ENCODE results near the gene RNF148.

The RNF148 gene, protein sequence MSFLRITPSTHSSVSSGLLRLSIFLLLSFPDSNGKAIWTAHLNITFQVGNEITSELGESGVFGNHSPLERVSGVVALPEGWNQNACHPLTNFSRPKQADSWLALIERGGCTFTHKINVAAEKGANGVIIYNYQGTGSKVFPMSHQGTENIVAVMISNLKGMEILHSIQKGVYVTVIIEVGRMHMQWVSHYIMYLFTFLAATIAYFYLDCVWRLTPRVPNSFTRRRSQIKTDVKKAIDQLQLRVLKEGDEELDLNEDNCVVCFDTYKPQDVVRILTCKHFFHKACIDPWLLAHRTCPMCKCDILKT

DNA sequence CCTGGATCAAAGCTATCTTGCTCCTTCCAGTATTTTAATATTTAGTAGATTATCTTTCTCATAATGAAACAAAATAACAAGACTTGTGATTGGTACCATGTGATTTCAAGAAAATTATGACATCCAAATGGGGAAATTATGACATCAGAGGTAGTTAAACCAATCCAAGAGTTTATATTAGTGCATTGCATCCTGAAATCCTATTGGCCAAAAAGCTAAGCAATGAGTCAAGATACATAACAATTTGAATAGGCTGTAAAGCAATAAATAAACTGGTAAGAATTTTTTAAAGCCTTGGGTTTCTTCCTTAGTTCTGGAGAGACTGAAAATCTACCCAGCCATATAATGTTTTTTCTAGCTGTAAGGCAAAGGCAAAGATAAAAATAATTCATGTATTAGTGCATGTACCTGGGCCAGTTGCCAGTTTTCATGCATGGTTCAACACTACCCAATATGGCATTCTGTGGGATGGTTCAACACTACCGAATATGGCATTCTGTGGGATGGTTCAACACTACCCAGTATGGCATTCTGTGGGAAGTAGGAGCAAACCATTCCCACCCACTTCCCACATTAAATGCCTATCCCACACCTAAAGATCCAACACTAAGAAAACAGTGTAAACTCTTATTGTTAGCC lies at the start of gene RNF148:
RNF148 (minus strand) TSS at position 51 of the 639 bp plus-strand sequence. CDS start 172 bp downstream, outside the sequence.
- no CpG with 5 or more reads among the region's 1 CpG for WGBS (ENCODE audit: insufficient coverage, insufficient read length)
- no peaks in the 10 kb centered on the region for H3K4me1 ChIP-seq (ENCODE audit: control insufficient read depth, insufficient read depth, low read length)
- H3K27ac ChIP-seq (ENCODE audit: low read length), result no peak within 1 kb of the TSS
- no peak for DNase-seq (ENCODE audit: low read depth, low spot score)
- no peaks in the 10 kb centered on the region for H3K36me3 ChIP-seq (ENCODE audit: control insufficient read depth, insufficient read depth, low read length)
- no peaks in the 10 kb centered on the region for H3K9me3 ChIP-seq (ENCODE audit: control insufficient read depth, insufficient read depth, low read length)
- no peaks in the 10 kb centered on the region for H3K27me3 ChIP-seq (ENCODE audit: control insufficient read depth, insufficient read depth, low read length)
- no peak within 1 kb of the TSS for H3K4me3 ChIP-seq (ENCODE audit: low read length)

DNA sequence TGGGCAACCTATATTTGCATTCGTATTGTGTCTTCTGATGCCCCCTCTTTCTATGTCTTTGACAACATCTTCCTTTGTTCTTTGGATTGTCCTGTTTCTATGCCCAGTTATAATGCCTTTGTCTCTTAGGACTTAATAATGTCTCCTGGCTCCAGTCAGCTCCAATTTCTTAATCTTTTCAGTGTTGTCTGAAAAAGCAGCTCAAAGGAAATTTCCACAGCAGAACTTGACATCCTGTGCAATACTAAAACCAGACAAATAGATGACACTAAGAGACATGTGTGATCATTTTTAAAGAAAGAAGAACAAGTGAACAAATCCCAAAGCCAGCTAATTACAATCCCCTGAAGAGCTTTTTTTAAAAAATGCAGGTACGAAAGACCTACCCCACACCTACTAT lies 47.7 kb upstream of the RNF148 start:
- Histone ChIP-seq H3K9me3 (ENCODE audit: control insufficient read depth, insufficient read depth, low read length) (no peaks in the 10 kb centered on the region), H3K4me1 (ENCODE audit: control insufficient read depth, insufficient read depth, low read length) (peaks cover 6% of the 10 kb centered on the region), H3K27me3 (ENCODE audit: control insufficient read depth, insufficient read depth, low read length) (no peaks in the 10 kb centered on the region), H3K36me3 (ENCODE audit: control insufficient read depth, insufficient read depth, low read length) (no peaks in the 10 kb centered on the region), H3K4me3 (ENCODE audit: low read length) (no peak overlapping the region), H3K27ac (ENCODE audit: low read length) (no peak overlapping the region)
- no peak for DNase-seq (ENCODE audit: low read depth, low spot score)
- no CpG with 5 or more reads among the region's 2 CpGs for WGBS (ENCODE audit: insufficient coverage, insufficient read length)

DNA sequence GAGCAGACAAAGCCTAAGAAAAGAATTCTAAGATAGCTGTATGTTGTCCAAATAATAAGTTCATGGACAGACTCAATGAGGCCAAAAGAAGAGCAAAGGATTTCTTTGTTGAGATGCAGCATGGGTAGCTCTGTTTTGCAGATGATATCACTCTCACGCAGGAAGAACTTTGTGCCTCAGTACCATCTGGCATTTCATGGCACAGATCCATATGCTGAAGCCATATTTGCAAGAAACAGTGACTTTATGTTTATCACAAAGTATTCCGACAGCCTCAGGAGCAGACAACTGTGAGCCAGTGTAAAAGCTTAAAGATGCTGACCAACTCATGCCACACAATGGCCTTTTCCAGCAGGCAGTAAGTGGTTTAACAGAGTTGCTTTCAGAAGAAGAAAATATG lies 45.5 kb upstream of the RNF148 start:
- Histone ChIP-seq H3K4me1 (ENCODE audit: control insufficient read depth, insufficient read depth, low read length) (peaks cover 7% of the 10 kb centered on the region; the same call in 1 of the 2 replicates), H3K9me3 (ENCODE audit: control insufficient read depth, insufficient read depth, low read length) (no peaks in the 10 kb centered on the region), H3K27ac (ENCODE audit: low read length) (no peak overlapping the region), H3K36me3 (ENCODE audit: control insufficient read depth, insufficient read depth, low read length) (no peaks in the 10 kb centered on the region), H3K4me3 (ENCODE audit: low read length) (no peak overlapping the region), H3K27me3 (ENCODE audit: control insufficient read depth, insufficient read depth, low read length) (no peaks in the 10 kb centered on the region)
- no CpG with 5 or more reads among the region's 2 CpGs for WGBS (ENCODE audit: insufficient coverage, insufficient read length)
- DNase-seq (ENCODE audit: low read depth, low spot score), result no peak

DNA sequence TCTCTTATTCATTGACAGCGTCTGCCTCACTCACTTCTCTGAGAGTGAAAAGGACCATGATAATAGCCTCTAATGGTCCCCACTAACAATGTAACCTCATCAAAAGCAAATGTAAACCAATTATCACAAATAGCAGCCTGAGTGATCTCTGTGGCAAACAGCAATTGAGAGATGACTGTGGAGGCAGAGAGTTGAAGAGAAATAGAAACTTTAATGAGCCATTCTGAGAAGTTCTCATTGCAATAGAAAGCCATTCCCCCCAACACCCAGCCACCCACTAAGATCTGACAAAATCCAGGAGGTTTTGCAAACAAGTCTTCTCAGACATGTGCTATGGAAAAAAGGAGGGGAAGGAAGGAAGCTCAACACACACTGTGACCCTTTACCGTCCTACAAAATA lies 44.2 kb upstream of the RNF148 start:
- H3K27me3 ChIP-seq (ENCODE audit: control insufficient read depth, insufficient read depth, low read length), result no peaks in the 10 kb centered on the region
- no CpG with 5 or more reads among the region's 2 CpGs for WGBS (ENCODE audit: insufficient coverage, insufficient read length)
- H3K27ac ChIP-seq (ENCODE audit: low read length), result no peak overlapping the region
- H3K36me3 ChIP-seq (ENCODE audit: control insufficient read depth, insufficient read depth, low read length), result no peaks in the 10 kb centered on the region
- H3K4me3 ChIP-seq (ENCODE audit: low read length), result no peak overlapping the region
- peaks cover 7% of the 10 kb centered on the region; the same call in 1 of the 2 replicates for H3K4me1 ChIP-seq (ENCODE audit: control insufficient read depth, insufficient read depth, low read length)
- H3K9me3 ChIP-seq (ENCODE audit: control insufficient read depth, insufficient read depth, low read length), result no peaks in the 10 kb centered on the region
- DNase-seq (ENCODE audit: low read depth, low spot score), result no peak

DNA sequence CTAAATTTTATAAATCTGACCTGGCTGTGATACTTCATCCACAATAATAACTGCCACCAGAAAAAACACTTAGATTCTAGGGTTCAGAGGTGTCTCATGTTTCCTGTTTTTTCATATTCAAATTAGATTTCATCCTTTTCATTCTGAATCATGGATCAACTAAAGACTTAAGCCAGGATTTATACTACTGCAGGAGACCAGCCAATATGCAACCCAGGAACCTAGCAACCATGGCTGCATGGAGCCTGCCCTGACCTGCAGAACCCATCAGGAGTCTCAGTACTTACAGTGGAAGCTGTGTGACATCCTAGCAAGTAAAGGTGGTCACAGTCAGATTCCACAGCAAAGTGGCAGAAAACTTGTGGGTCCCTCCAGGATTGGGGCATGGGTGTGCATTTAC lies 40.5 kb upstream of the RNF148 start:
- H3K27me3 ChIP-seq (ENCODE audit: control insufficient read depth, insufficient read depth, low read length), result no peaks in the 10 kb centered on the region
- DNase-seq (ENCODE audit: low read depth, low spot score), result no peak
- H3K4me1 ChIP-seq (ENCODE audit: control insufficient read depth, insufficient read depth, low read length), result peaks cover 4% of the 10 kb centered on the region; the same call in 1 of the 2 replicates
- H3K36me3 ChIP-seq (ENCODE audit: control insufficient read depth, insufficient read depth, low read length), result no peaks in the 10 kb centered on the region
- H3K9me3 ChIP-seq (ENCODE audit: control insufficient read depth, insufficient read depth, low read length), result no peaks in the 10 kb centered on the region
- no peak overlapping the region for H3K4me3 ChIP-seq (ENCODE audit: low read length)
- no peak overlapping the region for H3K27ac ChIP-seq (ENCODE audit: low read length)

DNA sequence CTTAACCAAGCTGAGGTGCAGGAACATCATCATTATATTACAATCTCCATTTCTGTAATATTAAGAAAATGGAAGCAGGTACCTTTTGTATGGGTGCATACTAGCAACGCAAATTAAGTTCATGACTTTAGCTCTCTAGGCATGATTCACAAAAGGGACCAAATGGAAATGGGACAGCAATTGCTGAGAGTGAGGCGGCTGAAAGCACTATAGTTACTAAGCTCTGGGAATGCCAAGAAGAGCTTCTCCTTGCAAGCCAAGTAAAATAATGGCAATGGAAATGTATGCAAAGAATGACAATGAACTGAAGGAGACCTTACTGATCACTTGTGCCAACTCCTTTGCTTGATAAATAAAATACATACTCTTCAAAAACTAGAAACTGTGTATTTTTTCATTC lies 36.2 kb upstream of the RNF148 start:
- no peak for DNase-seq (ENCODE audit: low read depth, low spot score)
- no peaks in the 10 kb centered on the region for H3K9me3 ChIP-seq (ENCODE audit: control insufficient read depth, insufficient read depth, low read length)
- no CpG with 5 or more reads among the region's 2 CpGs for WGBS (ENCODE audit: insufficient coverage, insufficient read length)
- no peak overlapping the region for H3K27ac ChIP-seq (ENCODE audit: low read length)
- H3K4me3 ChIP-seq (ENCODE audit: low read length), result no peak overlapping the region
- no peaks in the 10 kb centered on the region for H3K27me3 ChIP-seq (ENCODE audit: control insufficient read depth, insufficient read depth, low read length)
- peaks cover 3% of the 10 kb centered on the region; the same call in 1 of the 2 replicates for H3K4me1 ChIP-seq (ENCODE audit: control insufficient read depth, insufficient read depth, low read length)
- H3K36me3 ChIP-seq (ENCODE audit: control insufficient read depth, insufficient read depth, low read length), result no peaks in the 10 kb centered on the region

DNA sequence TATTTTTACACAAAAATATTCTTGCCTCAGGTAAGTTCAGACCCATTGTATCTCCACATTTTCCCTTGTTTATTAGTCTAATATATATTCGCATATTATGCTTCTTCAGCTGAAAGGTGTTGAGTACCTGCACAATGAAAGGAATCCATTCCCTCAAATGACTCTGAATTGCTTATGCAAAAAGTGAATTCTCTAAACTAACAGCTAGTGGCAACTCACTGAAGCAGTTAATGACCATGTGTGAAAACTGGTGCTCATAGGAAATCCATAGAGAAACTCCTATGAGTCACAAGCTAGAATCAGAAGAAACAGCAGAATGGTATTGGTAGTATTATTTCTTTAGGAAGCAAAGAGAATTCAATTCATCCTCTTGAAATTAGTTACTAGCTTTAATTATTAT lies 33.5 kb upstream of the RNF148 start:
- no peaks in the 10 kb centered on the region for H3K36me3 ChIP-seq (ENCODE audit: control insufficient read depth, insufficient read depth, low read length)
- no CpG with 5 or more reads among the region's 1 CpG for WGBS (ENCODE audit: insufficient coverage, insufficient read length)
- H3K4me3 ChIP-seq (ENCODE audit: low read length), result no peak overlapping the region
- DNase-seq (ENCODE audit: low read depth, low spot score), result no peak
- H3K27me3 ChIP-seq (ENCODE audit: control insufficient read depth, insufficient read depth, low read length), result no peaks in the 10 kb centered on the region
- H3K4me1 ChIP-seq (ENCODE audit: control insufficient read depth, insufficient read depth, low read length), result peaks cover 2% of the 10 kb centered on the region; the same call in 1 of the 2 replicates
- no peaks in the 10 kb centered on the region; the same call in 1 of the 2 replicates for H3K9me3 ChIP-seq (ENCODE audit: control insufficient read depth, insufficient read depth, low read length)
- H3K27ac ChIP-seq (ENCODE audit: low read length), result no peak overlapping the region

DNA sequence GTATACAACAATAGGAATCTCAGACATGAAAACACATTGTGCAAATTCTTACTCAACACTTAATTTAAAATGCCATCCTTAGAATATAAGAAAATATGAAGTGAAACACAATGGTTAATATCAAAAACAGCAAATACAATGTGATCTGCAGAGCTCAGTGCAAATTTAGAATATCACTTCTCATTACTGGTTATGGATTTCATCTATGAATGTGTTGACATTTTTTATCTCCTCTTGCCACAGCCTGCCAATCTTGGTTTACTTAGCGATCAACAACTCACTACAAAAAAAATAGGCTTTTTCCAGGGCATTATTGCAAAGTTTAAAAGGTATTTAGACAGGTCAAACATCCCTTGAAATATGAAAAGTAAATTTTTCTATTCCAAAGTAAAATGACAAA lies 25.0 kb upstream of the RNF148 start:
- Histone ChIP-seq H3K27ac (ENCODE audit: low read length) (no peak overlapping the region), H3K4me3 (ENCODE audit: low read length) (no peak overlapping the region), H3K4me1 (ENCODE audit: control insufficient read depth, insufficient read depth, low read length) (no peaks in the 10 kb centered on the region), H3K27me3 (ENCODE audit: control insufficient read depth, insufficient read depth, low read length) (no peaks in the 10 kb centered on the region), H3K36me3 (ENCODE audit: control insufficient read depth, insufficient read depth, low read length) (no peaks in the 10 kb centered on the region), H3K9me3 (ENCODE audit: control insufficient read depth, insufficient read depth, low read length) (no peaks in the 10 kb centered on the region)
- WGBS (ENCODE audit: insufficient coverage, insufficient read length), result no CpG with 5 or more reads among the region's 1 CpG
- no peak for DNase-seq (ENCODE audit: low read depth, low spot score)

DNA sequence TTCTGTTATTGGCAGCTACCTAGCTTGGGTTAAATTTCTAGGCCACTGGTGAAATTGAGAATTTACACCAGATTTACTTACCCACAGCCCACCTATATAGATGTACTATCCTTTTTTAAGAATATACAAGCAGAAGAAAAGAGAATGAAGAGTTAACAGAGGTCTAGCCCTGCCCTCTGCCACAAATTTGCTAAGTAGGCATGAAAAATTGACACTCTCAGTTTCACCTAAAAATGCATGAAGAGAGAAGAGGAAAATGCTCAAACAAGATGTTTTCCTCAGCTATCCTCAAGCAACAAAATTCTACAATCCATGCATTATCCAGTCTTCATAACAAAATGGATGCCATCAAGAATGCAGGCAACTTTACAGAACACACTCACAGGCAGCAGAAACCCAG lies 24.6 kb upstream of the RNF148 start:
- Histone ChIP-seq H3K4me1 (ENCODE audit: control insufficient read depth, insufficient read depth, low read length) (no peaks in the 10 kb centered on the region), H3K27ac (ENCODE audit: low read length) (no peak overlapping the region)
- no peak for DNase-seq (ENCODE audit: low read depth, low spot score)

DNA sequence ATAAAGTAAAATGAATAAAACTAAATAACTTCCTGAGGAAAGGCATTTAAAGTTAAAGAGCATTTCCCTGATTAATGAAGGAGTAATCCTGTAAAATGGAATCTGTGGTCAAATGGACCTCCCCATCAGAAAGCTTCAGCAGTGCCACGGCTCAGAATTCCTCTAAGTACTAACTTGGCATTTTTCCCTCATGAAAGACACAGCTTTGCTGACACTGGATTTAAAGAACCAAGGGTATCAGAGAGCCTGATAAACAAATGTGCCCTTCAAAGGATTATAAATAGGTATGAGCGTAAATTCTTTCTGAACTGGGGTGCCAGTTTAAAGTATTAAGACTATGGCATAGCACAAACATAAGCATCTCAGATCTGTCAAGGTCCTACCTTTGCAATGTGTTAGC lies 24.2 kb upstream of the RNF148 start:
- H3K27me3 ChIP-seq (ENCODE audit: control insufficient read depth, insufficient read depth, low read length), result no peaks in the 10 kb centered on the region
- H3K4me1 ChIP-seq (ENCODE audit: control insufficient read depth, insufficient read depth, low read length), result no peaks in the 10 kb centered on the region
- no peak for DNase-seq (ENCODE audit: low read depth, low spot score)
- WGBS (ENCODE audit: insufficient coverage, insufficient read length), result no CpG with 5 or more reads among the region's 2 CpGs
- no peaks in the 10 kb centered on the region for H3K36me3 ChIP-seq (ENCODE audit: control insufficient read depth, insufficient read depth, low read length)
- no peak overlapping the region for H3K4me3 ChIP-seq (ENCODE audit: low read length)
- H3K9me3 ChIP-seq (ENCODE audit: control insufficient read depth, insufficient read depth, low read length), result no peaks in the 10 kb centered on the region
- no peak overlapping the region for H3K27ac ChIP-seq (ENCODE audit: low read length)

More for the DNA sequence above, 24.6 kb upstream of the RNF148 start:
- no peaks in the 10 kb centered on the region for H3K27me3 ChIP-seq (ENCODE audit: control insufficient read depth, insufficient read depth, low read length)
- H3K36me3 ChIP-seq (ENCODE audit: control insufficient read depth, insufficient read depth, low read length), result no peaks in the 10 kb centered on the region
- H3K9me3 ChIP-seq (ENCODE audit: control insufficient read depth, insufficient read depth, low read length), result no peaks in the 10 kb centered on the region
- no peak overlapping the region for H3K4me3 ChIP-seq (ENCODE audit: low read length)

DNA sequence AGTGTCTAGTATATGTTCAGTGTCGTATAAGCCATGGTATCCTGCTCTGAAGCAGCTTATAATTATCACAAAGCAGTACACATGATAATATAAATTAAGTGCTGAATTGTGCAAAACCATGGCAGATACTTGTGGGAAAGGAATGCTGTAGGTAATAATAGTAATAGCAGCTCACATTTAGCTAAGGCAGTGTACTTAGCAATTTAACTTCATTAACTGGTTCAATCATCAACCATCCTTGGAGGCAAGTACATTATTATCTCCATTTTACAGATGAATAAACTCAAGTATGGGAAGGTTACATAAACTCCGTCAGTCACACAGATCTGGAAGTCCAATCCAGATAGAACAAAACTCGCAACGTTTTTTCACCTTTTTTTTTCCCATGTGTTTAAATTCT lies 21.6 kb upstream of the RNF148 start:
- Histone ChIP-seq H3K4me1 (ENCODE audit: control insufficient read depth, insufficient read depth, low read length) (no peaks in the 10 kb centered on the region; the same call in 1 of the 2 replicates), H3K9me3 (ENCODE audit: control insufficient read depth, insufficient read depth, low read length) (no peaks in the 10 kb centered on the region), H3K36me3 (ENCODE audit: control insufficient read depth, insufficient read depth, low read length) (no peaks in the 10 kb centered on the region), H3K27ac (ENCODE audit: low read length) (no peak overlapping the region), H3K27me3 (ENCODE audit: control insufficient read depth, insufficient read depth, low read length) (no peaks in the 10 kb centered on the region), H3K4me3 (ENCODE audit: low read length) (no peak overlapping the region)
- no CpG with 5 or more reads among the region's 4 CpGs for WGBS (ENCODE audit: insufficient coverage, insufficient read length)
- DNase-seq (ENCODE audit: low read depth, low spot score), result no peak
